ENCODE results near the gene SLC6A3.
"Not testable (repeated sequence)": the region's sequence is repeated elsewhere in the genome, so short reads cannot be mapped to it uniquely, and the experiment has no call there.

Gene SLC6A3

DNA sequence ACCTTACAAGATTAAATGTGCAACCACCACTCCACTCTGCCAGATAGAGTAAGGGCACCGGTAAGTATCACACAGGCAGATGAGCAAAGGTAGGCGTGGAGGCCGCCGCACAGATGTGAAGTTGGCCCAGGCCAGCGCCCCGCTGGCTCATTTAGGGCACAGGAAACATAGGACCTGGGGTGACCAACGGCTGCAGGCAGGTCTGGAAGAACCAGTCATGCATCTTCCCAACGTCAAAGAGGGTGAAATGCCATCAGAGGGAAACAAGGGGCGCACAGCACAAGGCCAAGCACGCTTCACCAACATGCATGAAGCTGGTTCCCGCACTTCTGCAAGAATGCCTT lies 31.7 kb upstream of the SLC6A3 start:
- DNase-seq, result no peak

DNA sequence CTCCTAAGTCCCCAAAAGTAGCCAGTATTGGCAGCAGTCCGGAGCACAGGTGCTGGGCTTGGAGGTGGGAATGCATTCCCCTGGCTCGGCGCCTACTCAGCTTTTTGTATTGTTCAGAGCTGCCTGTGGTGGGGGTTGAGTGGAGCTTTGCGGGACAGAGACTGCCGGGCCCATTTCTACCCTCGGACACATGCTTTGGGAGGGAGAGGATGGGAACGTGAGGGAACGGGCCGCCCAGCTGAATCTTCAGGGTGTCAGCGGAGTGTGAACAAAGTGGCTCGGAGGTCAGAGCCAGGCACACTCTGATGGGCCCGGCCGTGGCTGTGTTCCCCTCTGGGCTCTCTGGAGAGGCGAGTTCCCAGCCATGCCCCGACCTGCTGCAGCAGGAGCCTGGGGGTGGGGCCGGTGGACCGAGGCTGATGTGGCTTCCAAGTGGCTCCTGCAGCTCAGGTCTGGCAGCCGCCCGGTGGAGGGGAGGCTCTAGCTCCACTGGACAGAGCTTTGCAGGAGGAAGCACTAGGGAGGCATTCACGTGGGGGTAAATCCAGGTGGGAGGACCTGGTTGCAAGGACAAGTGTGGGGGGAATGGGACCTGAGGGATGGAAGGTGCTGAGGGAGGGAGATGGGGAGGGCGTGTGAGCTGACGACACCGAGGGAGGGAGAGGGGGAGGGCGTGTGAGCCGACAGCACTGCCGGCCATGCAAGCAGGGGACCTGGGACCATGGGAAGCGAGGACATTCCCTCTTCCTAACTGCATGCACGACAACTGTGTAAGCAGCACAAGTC lies 31.1 kb upstream of the SLC6A3 start:
- no peak for DNase-seq

DNA sequence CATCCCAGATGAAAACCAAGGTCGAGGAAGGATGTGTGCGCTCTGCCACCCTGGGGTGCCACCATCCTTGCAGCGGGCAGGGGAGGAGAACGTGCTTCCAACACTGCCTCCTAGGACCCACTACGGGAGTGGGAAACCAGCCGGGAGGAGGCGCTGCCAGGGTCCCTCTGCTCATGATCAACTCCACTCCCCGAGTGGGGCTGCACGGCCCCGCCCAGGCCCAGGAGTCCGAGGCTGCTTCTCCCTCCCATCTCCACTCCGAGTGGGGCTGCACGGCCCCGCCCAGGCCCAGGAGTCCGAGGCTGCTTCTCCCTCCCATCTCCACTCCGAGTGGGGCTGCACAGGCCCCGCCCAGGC lies 30.3 kb upstream of the SLC6A3 start:
- DNase-seq, result not testable (repeated sequence)

DNA sequence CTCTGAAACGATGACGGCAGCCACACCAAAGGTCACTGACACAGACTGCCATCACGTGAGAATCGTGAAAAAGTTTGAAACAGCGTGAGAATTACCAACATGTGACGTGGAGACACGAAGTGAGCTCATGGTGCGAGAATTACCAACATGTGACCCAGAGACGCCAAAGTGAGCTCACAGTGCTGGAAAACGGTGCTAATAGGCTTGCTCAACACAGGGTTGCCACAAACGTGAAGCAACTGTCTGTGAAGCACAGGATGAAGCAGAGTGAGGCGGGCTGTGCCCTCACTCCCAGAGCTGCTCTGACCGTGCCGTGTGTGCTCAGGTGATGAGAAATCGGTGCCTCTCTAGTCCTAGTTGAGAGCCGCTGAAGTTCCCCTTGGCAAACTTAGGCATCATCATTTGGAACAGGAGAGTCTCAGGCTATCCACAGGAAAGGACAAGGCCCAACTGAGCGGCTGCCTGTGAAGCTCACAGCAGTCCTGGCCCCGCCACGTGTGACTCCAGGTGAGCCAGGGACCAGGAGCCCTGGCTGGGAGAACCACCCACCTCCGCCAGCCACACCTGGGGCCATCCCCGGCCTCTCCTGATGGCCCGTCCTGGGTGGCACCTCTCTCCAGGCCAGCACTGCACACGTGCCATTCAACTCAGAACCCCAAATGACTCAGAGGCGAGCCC lies 29.8 kb upstream of the SLC6A3 start:
- DNase-seq, result no peak

DNA sequence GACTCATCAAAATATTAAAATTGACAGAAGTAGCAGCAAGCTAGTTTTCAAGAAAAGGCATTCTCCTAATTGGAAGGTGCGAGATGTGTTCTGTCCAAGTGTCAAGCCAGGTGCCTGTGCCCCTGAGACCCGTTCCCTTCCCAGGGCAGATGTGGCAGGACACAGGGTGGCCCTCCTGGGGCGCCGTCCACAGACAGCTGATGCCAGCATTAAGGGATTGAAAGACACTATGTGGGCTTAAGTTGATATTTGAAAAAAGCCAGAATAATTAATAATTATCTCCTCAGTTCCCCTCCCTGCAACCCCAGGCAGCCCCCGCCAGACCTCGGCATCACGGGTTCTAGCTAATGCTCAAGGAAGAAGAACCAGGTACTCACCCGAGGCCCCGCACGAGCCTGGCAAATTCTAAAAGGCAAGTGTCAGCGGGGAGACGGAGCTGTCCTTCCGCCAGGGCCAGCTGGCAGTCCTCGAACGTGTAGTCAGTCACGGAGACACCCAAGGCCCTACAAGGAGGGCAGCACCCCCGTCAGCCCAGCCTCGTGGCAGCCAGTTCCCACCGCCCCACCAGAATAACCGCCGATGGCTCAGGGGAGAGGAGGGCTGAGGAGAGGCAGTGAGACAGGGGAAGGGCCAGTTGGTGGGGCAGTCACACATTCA lies 29.1 kb upstream of the SLC6A3 start:
- DNase-seq, result no peak

DNA sequence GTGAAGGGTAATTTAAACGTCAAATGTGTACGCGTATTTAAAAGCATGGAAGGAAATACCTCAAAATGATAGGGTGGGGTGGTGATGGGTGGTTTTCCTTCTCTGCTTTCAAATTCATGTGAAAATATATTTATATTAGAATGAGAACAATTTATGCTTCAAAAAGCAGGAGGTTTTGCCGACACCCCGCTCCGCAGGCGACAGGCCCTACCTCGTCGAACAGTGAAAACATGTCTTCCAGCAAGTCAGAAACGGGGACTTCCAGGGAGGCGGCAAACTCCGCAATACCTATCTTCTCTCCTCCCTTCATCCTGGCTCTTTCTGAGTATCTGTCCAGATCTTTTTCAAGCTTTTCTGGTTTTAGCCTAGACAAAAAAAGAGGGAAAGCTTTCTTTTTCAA lies 28.5 kb upstream of the SLC6A3 start:
- no peak for DNase-seq

DNA sequence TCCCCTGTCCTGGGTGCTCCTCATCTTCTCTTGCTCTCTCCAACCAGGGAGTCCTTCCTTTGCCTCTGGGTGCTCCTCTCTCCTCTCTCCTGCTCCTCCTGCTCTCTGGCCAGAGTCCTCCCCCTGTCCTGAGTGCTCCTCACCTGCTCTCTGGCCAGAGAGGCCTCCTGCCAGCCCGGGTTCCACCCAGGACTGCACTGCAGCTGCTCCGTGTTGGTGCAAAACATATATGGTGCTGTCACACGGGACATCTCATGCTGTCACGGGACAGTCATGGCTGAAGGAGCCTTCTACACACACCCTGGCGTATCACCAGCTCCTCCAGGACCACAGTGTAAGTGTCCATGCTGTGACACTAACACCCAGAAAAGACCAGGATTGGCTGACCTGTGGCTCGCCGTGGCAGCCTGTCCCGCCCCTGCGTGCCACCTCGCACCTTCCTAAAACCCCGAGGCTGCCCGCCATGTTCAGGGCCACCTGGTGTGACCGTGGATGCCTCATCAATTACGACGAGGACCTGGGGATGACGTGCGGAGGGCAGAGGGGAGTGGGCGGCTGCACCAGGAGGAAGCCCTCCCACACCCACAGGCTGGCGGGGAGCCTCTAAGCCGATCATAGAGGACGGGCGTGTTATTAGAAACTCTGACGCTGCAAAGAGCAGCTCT lies 27.9 kb upstream of the SLC6A3 start:
- no peak for DNase-seq

DNA sequence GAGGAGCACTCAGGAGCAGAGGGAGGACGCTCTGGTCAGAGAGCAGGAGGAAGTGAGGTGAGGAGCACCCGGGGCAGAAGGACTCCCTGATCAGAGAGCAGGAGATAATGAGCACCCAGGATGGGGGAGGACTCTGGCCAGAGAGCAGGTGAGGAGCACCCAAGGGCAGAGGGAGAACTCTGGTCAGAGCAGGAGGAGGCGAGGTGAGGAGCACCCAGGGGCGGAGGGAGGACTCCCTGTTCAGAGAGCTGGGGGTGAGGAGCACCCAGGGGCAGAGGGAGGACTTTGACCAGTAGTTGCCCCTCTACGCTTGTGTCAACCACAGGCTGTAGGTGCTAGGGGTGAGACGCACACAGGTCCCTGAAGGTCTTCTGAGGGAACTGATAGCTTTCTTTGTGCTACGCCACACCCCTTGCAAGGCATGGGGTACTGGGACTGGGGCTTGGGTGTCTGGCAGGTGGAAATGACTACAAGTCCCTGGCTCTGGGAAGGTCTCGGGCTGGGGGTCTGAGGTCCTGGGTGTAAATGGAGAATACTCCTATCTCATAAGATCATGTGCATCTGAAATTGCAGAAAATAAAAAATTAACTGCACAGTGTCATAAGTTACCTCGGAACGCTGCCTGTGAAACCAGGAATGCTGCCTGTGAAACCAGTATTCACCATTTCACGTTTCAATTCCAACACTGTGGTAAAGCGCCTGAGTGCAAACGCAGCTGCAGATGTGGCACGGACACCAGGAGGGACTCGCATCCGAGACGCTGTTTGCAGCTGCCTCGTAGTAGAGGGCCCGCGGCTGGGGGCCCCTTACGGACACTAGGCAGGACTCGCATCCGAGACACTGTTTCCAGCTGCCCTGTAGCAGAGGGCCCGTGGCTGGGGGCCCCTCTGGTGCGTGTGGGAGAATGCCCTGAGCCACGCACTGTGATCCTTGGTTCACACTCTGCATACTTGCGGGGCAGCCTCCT lies 27.0 kb upstream of the SLC6A3 start:
- DNase-seq, result no peak

DNA sequence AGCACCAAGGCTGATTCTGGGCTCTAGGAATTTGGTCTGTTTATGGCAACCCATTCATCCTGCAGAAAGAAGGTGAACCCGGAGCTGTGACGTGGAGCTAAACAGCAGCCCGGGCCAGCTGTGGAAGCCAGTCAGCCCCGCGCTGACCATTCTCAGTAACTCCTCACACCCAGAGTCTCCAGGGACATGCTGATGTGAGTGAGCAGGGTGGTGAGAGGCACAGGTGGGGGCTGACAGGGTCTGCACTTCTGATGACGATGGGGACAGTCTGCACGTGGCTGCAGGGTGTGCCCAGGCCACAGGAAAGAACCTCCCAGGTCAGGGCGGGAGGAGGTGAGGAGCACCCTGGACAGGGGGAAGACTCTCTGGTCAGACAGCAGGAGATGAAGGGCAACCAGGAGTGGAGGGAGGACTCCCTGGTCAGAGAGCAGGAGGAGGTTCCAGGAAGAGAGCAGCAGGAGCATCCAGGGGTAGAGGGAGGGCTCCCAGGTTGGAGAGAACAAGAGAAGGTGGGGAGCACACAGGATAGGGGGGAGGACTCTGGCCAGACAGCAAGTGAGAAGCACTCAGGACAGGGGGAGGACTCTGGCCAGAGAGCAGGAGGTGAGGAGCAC lies 26.1 kb upstream of the SLC6A3 start:
- no peak for DNase-seq

DNA sequence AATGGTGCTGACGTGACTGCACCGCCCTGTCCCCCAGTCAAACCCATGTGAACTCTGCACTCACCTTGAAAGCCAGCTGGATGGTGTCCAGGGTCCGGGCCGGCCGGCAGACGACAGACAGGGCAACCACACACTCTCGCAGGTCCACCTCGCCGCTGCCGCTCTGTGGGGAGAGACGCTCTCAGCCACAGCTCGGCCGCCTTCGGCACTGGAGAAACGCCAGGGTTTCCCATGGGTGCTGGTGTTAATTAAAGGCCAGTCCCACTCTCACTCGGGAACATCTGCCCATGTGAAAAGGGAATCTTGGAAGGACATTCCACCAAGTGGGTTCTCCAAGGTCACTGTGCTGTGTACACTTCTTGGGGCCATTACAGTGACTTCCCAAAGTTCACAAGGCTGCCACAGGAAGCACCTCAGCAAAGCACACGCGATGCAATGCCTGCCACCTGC lies 25.5 kb upstream of the SLC6A3 start:
- no peak for DNase-seq

DNA sequence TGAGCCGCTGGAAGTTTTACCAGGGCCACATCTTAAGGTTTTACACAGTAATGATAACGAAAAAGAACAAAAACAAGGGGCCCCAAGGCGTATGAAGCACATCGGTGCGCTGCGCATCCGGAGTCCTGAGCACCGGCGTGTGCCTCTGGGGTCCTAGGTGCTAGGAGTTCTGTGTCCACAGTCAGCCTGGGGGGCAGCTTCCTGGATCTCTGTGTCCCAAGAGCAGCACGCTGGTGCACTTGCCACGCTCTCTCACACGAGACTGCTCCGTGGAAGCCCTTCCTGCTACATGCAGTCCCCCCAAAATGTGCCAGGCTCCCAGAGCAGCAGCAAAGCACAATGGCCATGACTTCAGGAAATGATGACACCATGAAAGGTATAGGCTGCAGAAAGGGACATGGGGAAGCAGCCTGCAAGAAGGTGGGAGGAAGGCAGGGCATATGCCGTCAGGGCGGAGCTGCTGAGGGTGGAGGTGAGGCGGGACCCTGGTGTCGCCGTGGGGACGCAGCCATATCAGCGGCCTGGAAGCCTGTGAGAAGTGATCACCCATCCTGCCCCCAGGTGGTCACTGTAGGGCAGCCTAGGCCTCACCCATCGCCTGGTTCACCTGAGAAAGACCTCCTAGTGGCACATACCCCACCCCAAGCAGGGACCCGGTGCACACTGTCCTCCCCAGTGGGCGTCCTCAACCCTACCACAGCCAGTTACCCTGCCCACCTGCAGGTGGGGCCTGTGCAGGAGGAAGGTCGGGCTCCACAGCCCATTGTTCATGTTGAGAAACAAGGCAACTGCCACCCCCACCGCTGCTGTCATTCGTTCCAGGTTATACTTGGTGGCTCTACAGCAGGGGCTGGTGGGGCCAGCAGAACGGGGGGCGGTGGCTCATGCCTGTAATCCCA lies 23.6 kb upstream of the SLC6A3 start:
- DNase-seq, result no peak

DNA sequence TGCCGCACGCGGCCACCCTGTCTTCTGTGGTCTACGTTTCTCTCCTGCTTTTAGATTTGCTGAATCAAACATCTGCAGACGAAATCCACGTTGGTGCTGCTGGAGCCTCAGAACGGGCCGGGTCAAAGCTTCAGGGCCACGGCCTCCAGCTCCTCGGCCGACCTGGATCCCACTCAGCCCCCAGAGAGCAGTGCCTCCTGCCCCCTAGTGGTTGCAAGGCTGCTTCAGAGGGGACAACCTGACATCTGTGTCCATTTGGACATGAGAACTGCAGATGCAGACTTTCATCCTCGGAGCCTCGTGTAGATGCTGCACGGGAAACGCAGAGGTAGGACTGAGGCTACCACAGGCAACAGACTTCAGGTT lies 23.0 kb upstream of the SLC6A3 start:
- peak; percentile 52 for DNase-seq

DNA sequence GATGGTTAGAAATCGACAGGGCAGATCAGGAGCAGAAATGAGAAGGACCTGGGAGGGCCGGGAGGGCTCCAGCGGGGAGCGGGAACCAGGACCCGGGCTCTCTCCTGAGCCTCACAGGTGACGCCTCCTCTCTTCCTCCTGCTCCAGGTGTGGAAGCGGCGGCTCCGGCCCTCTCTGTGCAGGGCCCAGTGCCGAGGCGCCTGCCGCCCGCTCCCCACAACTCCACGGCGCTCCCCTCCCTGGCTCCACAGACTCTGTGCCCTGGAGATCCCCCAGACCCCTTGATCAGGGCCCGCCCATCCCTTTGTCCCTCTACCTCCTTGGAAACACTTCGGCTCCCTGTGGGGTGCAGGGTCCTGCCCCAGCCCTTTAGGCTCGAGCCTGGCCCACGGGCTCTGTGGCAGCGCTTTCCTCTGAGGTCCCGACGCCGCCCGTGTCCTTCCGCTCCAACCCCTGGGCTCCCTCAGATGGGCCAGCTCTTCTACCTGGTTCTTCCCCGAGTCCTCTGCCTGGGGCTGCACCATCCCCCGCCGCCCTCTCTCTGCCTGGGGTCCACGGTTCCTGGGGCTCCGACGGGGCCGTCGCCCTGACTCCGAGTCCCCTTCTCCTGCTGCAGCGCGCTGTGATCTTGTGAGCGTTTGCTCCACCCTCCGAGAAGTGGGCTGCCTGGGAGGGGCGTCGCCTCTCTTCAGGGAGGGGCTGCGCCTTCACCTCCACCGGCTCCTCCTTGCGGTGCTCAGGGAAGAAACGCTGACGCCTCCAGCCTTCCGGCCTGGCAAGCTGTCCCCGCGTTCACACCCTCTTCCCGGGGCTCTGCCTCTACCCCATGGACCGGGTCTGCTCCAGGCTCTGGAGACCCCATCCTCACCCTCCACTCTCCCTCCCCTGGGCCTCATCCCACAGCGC lies 22.4 kb upstream of the SLC6A3 start:
- DNase-seq, result no peak

DNA sequence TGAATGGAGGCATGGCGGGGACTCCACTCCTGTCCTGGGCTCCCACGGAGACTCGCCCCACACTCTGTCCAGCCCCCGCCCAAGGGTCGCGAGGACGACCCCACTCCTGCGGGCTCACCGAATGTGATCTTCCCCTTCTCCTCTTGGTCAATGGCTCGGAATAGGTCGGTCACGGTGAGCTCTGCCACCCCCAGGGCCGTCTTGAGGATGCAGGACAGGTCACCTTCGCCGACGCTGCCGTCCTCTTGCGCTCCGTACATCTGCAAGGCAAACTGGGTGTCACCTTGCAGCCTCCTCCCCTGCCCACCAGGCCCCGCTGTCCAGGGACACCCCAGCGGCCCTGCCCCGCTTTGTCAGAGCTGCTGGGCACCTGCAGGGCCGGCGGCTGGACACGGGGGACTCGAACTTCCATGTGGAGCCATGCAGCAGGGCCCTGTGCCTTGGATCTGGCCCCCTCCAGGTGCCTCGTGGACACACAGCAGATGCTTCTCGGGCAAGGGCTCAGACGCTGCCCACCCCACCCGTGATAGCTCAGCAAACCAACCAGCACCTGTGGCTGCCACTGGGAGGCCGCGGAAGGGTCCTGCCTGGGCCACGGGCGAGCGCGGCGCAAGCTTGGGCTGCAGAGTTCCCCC lies 21.5 kb upstream of the SLC6A3 start:
- no peak for DNase-seq

DNA sequence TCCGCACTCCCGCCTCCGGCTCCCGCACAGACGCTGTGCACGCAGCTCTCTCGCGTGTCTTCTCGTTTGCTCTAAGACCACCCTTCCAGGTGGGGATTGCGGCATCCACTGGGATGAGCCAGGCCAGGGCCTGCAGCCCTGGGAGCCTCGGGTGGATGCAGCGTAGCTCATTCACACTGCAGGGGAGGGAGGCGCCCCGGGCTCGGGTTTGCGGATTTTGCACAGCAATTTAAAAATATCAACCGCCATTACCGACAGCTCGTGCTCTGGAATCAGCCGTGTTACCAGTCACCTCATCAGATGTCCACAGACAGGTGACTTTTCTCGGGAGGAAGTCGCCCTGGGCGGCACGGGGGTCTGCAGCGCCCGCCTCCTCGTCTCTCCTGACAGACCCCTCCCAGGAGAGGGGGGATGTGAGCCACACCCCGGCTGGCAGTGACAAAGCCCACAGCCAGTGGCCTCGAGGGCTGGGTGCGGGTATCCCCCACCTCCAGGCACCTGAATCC lies 20.8 kb upstream of the SLC6A3 start:
- DNase-seq, result no peak

DNA sequence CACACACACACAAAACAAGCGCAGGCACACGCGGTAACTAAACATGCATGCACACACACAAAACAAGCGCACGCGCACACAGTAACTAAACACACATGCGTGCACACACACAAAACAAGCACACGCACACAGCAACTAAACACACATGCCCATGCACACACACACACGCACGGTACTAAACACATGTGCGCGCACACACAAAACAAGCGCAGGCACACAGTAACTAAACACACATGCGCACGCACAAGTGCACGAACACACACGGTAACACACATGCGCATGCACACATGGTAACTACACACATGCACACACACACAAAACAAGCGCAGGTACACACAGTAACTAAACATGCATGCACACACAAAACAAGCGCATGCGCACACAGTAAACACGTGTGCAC lies 19.9 kb upstream of the SLC6A3 start:
- no peak for DNase-seq

DNA sequence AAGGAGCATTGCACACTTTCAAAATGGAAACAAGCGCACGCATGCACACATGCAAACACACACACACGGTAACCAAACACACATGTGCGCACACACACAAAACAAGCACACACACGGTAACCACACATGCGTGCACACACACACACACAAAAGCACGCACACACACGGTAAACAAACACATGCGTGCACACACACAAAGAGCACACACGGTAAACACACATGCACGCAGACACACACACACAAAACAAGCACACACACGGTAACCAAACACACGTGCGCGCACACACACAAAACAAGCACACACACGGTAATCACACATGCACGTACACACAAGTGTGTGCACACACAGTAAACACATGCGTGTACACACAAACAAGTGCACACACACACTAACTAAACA lies 19.3 kb upstream of the SLC6A3 start:
- DNase-seq, result no peak

DNA sequence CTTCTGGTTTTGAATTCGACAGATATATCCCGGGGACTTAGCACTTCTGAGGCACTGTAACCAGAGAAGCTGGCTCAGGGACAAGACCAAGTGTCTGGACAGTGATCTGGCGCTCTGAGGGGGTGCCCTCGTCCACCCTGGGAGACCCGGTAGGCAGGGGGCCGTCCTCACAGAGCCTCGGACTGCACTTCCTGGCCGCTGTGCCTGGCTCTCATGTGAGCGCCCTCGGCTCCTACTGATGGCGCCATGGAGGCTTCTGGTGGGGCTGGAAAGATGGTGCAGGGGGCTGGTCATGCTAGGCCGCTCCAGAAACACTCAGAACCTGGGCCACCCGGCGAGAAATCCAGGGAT lies 18.8 kb upstream of the SLC6A3 start:
- no peak for DNase-seq
